Erythroblast (primary cell): ENCODE data around the gene CYP2W1.

Experiments used
- DNase-seq, 2 experiments: peaks; one replicate each; lab custom pipeline; 2025; lab: John Stamatoyannopoulos, UW
- GATA1 ChIP-seq: IDR thresholded peaks from 2 replicates; pipeline ENCODE4 v1.6.1; 2011; ENCODE audit warnings: low read depth, mild to moderate bottlenecking, control low read depth, low read length, moderate library complexity
- POLR2A ChIP-seq: IDR thresholded peaks from 2 replicates; pipeline ENCODE4 v1.6.1; 2011; ENCODE audit warnings: mild to moderate bottlenecking, low read length

Gene CYP2W1

GRCh38 chr7:945556-946255 lies 37.3 kb upstream of the CYP2W1 start:
- DNase-seq: no peak
- TF ChIP-seq GATA1: no peak
- no peak for TF ChIP-seq POLR2A

- TF ChIP-seq GATA1 (no peak), POLR2A (no peak)
- no peak for DNase-seq
These were observed 36.6 kb upstream of the CYP2W1 start for GRCh38 chr7:946256-946996.

GRCh38 chr7:947391-948210 lies 35.4 kb upstream of the CYP2W1 start:
- DNase-seq: no peak
- TF ChIP-seq POLR2A: no peak
- TF ChIP-seq GATA1: no peak

- no peak for TF ChIP-seq GATA1
- no peak for TF ChIP-seq POLR2A
These were observed 33.7 kb upstream of the CYP2W1 start for GRCh38 chr7:949021-949934.

GRCh38 chr7:951881-952547 lies 31.0 kb upstream of the CYP2W1 start:
- DNase-seq: no peak
- TF ChIP-seq POLR2A: no peak
- no peak for TF ChIP-seq GATA1

More at GRCh38 chr7:949021-949934, 33.7 kb upstream of the CYP2W1 start:
- DNase-seq: no peak

GRCh38 chr7:952548-953441 lies 30.2 kb upstream of the CYP2W1 start:
- TF ChIP-seq POLR2A (no peak), GATA1 (no peak)

GRCh38 chr7:953547-954327 lies 29.2 kb upstream of the CYP2W1 start:
- TF ChIP-seq GATA1 (no peak), POLR2A (no peak)
- no peak for DNase-seq

More at GRCh38 chr7:952548-953441, 30.2 kb upstream of the CYP2W1 start:
- DNase-seq: no peak

GRCh38 chr7:954330-955238 lies 28.4 kb upstream of the CYP2W1 start, which contains the start of gene ADAP1:
Gene ADAP1 (minus strand): TSS chr7:954680. CDS start chr7:954477, 203 bp downstream.
- DNase-seq: peak; percentile 42 to 48
- TF ChIP-seq GATA1 (no peak), POLR2A (no peak)

GRCh38 chr7:956031-956430 lies 26.9 kb upstream of the CYP2W1 start:
- TF ChIP-seq POLR2A (no peak), GATA1 (no peak)
- DNase-seq: no peak

- no peak for DNase-seq
- TF ChIP-seq POLR2A: no peak
- no peak for TF ChIP-seq GATA1
These were observed 25.4 kb upstream of the CYP2W1 start for GRCh38 chr7:957418-958220.
